Memory B cell (primary cell): ENCODE results near the gene COMMD6.
"Not testable (repeated sequence)": the region's sequence is repeated elsewhere in the genome, so short reads cannot be mapped to it uniquely, and the experiment has no call there.

ENCODE experiments used
- ATAC-seq: fragments of 150-1000 bp; cut with Tn5 transposase; 2 replicates; pipeline ENCODE4 v1.10.0; 2021; ENCODE audit warnings: low read depth, mild to moderate bottlenecking, moderate library complexity
- DNase-seq, 2 donors: peaks; one replicate each; pipeline ENCODE4 v3.0.0; 2022; ENCODE audit warnings: low spot score in 2 of 2
- H3K27ac Mint-ChIP-seq: one replicate; pipeline ENCODE4 v1.8.0; 2022; ENCODE audit warnings: mild to moderate bottlenecking, moderate library complexity, mixed read lengths
- H3K27me3 Mint-ChIP-seq: one replicate; pipeline ENCODE4 v1.8.0; 2022; ENCODE audit warnings: mixed read lengths
- H3K36me3 Mint-ChIP-seq: one replicate; pipeline ENCODE4 v1.8.0; 2022; ENCODE audit warnings: mild to moderate bottlenecking, mixed read lengths
- H3K4me1 Mint-ChIP-seq: one replicate; pipeline ENCODE4 v1.8.0; 2022; ENCODE audit warnings: mixed read lengths
- H3K4me3 Mint-ChIP-seq: one replicate; pipeline ENCODE4 v1.8.0; 2022; ENCODE audit warnings: mild to moderate bottlenecking, moderate library complexity, mixed read lengths
- H3K9me3 Mint-ChIP-seq: one replicate; pipeline ENCODE4 v1.8.0; 2022; ENCODE audit warnings: mixed read lengths

COMMD6 gene

DNA sequence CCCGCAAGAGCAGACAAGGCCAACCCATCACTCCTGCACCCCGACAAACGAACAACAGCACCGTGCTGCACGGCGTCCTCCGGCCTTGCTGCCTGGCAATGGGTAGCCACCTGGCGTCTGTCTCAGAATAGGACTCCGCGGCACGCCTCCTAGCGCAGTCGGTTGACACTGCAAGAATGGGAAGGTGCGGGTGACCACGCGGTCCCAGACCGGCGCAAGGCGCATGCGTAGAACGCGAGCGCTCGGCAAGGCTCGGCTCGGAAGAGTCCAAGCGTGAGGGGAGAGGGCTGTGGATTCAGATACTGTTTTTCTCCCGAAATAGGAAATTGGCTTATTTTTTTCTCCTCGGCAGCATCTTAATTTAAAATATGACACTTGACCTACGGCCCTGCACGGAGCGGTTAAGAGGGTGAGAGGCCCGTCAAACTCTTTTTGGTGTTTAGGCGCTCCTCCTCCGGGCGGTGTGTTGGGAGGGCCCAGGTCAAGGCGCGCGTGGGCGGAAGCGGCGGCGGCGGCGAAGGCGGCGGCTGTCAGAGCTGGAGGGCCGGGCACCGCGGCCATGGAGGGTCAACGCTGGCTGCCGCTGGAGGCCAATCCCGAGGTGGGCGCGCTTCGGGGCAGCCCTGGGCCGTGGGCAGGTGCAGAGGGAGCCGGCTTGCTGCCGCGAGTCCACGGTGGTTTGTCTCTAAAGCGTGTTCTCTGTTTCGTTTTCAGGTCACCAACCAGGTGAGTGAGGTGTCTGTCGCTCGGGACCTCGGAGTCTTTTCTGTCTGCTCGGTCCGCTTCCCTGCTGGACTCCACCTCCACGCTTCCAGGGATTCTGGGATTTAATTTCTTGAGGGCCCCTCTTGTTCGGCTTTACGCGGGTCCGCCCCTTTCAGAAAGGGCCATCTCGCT, 11.9 kb upstream of the COMMD6 start, which contains the start of gene UCHL3:
Gene UCHL3 (plus strand): TSS at position 530 of the 897 bp plus-strand sequence. CDS start 30 bp downstream, at position 560.
- H3K4me3 Mint-ChIP-seq, result peak within 1 kb of the TSS; percentile 98

DNA sequence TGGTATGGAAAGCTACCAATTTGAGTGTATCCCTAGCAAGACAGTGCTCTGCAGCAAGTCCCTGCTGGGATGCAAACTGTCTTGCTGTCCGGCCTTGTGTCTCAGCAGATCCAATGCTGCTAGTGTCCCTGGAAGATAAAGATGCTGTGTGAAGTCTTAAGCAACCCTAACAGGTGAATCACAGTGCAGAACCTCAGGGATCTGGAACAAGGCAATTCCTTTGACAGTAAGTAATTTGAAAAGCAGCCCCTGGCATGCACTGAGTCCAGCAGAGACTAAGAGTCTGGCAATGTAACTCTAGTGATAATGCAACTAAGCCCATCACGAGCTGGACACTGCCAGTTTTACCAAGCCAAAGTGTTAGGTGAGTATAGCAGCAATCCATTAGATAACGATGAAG, 10.3 kb upstream of the COMMD6 start:
- H3K4me1 Mint-ChIP-seq, result peaks cover 18% of the 10 kb centered on the region
- no peak for ATAC-seq
- DNase-seq, result no peak
- H3K9me3 Mint-ChIP-seq, result no peaks in the 10 kb centered on the region
- no peak overlapping the region for H3K27ac Mint-ChIP-seq
- H3K27me3 Mint-ChIP-seq, result no peaks in the 10 kb centered on the region
- H3K4me3 Mint-ChIP-seq, result no peak overlapping the region
- H3K36me3 Mint-ChIP-seq, result no peaks in the 10 kb centered on the region

More for the DNA sequence above, 11.9 kb upstream of the COMMD6 start, which contains the start of gene UCHL3:
- peak; percentile 98 for DNase-seq
- H3K4me1 Mint-ChIP-seq, result peaks cover 32% of the 10 kb centered on the region
- ATAC-seq, result peak; percentile 89
- no peaks in the 10 kb centered on the region for H3K27me3 Mint-ChIP-seq
- H3K9me3 Mint-ChIP-seq, result no peaks in the 10 kb centered on the region
- peaks cover 13% of the 10 kb centered on the region for H3K36me3 Mint-ChIP-seq
- peak within 1 kb of the TSS; percentile 92 for H3K27ac Mint-ChIP-seq

DNA sequence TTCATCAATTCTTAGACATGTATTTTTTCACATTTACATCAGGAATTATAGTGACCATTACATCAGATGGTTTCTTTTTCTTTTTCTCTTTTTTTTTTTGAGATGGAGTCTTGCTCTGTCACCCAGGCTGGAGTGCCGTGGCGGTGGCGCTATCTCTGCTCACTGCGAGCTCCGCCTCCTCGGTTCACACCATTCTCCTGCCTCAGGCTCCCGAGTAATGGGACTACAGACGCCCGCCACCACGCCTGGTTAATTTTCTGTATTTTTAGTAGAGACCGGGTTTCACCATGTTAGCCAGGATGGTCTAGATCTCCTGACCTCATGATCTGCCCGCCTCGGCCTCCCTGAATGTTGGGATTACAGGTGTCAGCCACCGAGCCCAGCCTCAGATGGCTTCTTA, 7.7 kb upstream of the COMMD6 start:
- not testable (repeated sequence) for H3K4me1 Mint-ChIP-seq, DNase-seq, H3K36me3 Mint-ChIP-seq, H3K27ac Mint-ChIP-seq, H3K27me3 Mint-ChIP-seq, H3K9me3 Mint-ChIP-seq, H3K4me3 Mint-ChIP-seq, ATAC-seq

DNA sequence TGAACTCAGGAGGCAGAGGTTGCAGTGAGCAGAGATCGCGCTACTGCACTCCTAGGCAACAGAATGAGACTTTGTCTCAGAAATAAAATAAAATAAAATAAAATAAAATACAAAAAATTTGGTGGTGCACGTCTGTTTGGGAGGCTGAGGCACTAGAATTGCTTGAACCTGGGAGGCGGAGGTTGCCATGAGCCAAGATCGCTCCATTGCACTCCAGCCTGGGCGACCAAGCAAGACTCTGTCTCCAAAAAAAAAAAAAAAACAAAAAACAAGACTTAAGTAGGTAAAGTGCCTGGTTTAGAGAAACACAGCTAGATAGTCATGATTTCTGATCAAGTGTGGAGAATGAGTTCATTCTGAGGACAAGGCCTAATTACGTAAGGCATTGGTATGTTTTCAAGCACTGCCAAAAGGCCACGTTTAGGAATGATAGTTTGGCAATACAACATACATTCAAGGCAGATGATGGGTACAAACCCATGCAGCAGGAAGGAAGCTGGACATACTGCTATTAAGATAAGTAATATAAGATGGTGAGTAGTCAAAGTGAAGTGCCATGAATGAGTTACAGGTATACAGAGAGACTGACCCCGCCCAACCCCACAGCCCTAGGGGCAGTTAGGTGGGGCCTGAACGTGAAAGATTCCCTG, 7.2 kb upstream of the COMMD6 start:
- peaks cover 4% of the 10 kb centered on the region for H3K4me1 Mint-ChIP-seq

DNA sequence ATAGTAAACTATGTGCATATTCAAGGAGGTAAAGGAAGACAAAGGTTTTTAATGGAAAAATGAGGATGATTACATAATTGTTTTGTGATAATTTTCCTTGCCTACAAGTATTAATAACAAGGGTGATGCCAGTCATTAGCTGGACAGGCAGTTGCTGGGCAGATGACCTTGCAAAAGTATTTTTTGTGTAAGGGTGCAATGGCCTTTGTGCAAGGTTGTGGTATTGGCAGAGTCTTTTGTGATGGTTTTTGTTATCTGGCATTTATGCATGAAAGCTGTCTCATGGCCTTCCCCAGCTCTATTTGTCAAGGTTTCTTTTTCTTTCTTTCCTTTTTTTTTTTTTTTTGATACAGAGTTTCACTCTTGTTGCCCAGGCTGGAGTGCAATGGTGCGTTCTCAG, 4.3 kb upstream of the COMMD6 start:
- DNase-seq (no peak), ATAC-seq (no peak)
- no peaks in the 10 kb centered on the region for H3K27me3 Mint-ChIP-seq
- H3K4me1 Mint-ChIP-seq, result peaks cover 6% of the 10 kb centered on the region
- H3K4me3 Mint-ChIP-seq, result no peak overlapping the region
- no peaks in the 10 kb centered on the region for H3K36me3 Mint-ChIP-seq
- no peak overlapping the region for H3K27ac Mint-ChIP-seq
- no peaks in the 10 kb centered on the region for H3K9me3 Mint-ChIP-seq

More for the DNA sequence above, 7.2 kb upstream of the COMMD6 start:
- no peak overlapping the region for H3K4me3 Mint-ChIP-seq
- H3K27me3 Mint-ChIP-seq, result no peaks in the 10 kb centered on the region
- no peaks in the 10 kb centered on the region for H3K36me3 Mint-ChIP-seq
- ATAC-seq (no peak), DNase-seq (no peak)
- H3K9me3 Mint-ChIP-seq, result no peaks in the 10 kb centered on the region
- no peak overlapping the region for H3K27ac Mint-ChIP-seq

DNA sequence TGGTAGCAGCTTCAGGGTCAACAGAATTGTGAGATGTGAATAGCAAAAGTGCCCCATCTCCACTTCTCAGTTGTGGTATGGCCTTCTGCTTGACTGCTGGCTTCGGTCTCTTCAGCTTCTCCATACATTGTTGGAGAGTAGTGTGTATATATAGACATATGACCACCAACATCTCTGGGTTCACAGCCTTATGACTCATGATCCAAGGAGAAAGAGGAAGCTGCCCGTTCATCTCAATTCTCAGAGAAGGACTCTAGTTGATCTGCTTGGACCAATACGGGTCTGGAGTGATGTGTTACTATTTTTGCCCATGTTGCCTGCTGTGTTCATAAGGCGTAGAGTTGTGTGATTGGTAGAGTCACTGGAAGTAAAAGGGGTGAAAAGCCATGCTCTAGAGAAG, 3.6 kb upstream of the COMMD6 start:
- ATAC-seq, result no peak
- H3K4me3 Mint-ChIP-seq, result no peak overlapping the region
- H3K36me3 Mint-ChIP-seq, result no peaks in the 10 kb centered on the region
- H3K9me3 Mint-ChIP-seq, result no peaks in the 10 kb centered on the region
- H3K27ac Mint-ChIP-seq, result no peak overlapping the region
- no peak for DNase-seq
- H3K27me3 Mint-ChIP-seq, result no peaks in the 10 kb centered on the region
- peaks cover 10% of the 10 kb centered on the region for H3K4me1 Mint-ChIP-seq

DNA sequence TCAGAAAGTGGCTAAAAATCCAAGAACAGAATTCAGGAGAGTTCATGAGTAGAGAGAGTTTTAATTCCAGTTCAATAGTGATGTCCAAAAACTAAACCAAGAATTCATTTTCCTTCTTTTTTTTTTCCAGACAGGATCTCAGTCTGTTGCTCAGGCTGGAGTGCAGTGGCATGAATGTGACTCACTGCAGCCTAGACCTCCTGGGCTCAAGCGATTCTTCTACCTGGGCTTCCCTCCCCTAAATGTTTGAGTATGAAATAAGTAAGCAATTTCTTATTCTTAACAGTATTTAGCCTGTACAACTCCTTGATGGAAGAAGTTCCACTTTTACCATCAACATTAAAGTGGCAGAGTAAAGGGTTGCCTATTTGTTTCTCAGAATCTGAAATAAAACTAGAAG, 3.8 kb downstream of the COMMD6 start:
- H3K27ac Mint-ChIP-seq, result no peak overlapping the region
- peaks cover 8% of the 10 kb centered on the region for H3K36me3 Mint-ChIP-seq
- ATAC-seq (no peak), DNase-seq (no peak)
- no peaks in the 10 kb centered on the region for H3K27me3 Mint-ChIP-seq
- H3K9me3 Mint-ChIP-seq, result no peaks in the 10 kb centered on the region
- H3K4me1 Mint-ChIP-seq, result peaks cover 42% of the 10 kb centered on the region
- no peak overlapping the region for H3K4me3 Mint-ChIP-seq

DNA sequence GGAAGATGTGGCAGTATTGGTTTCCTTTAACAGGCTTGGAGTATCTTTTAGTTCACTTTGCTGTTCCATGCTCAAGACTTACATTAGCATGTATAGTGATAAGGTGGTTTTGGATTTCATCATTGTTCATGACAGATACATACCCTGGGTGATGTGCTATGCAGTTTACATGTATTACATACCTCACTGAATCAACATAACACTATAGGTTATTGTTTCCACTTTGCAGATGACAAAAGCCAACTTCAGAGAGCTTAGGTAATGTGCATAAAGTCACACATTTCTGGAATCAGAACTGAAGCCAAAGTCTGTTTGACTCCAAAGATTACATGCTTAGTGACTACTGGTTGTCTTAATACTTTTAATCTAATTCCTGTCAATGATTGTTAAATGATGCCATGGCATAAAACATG, 7.1 kb downstream of the COMMD6 start:
- Mint-ChIP-seq H3K4me1 (peaks cover 30% of the 10 kb centered on the region), H3K27me3 (no peaks in the 10 kb centered on the region), H3K4me3 (no peak overlapping the region), H3K36me3 (peaks cover 16% of the 10 kb centered on the region), H3K27ac (no peak overlapping the region), H3K9me3 (peaks cover 2% of the 10 kb centered on the region)
- DNase-seq (no peak), ATAC-seq (no peak)

DNA sequence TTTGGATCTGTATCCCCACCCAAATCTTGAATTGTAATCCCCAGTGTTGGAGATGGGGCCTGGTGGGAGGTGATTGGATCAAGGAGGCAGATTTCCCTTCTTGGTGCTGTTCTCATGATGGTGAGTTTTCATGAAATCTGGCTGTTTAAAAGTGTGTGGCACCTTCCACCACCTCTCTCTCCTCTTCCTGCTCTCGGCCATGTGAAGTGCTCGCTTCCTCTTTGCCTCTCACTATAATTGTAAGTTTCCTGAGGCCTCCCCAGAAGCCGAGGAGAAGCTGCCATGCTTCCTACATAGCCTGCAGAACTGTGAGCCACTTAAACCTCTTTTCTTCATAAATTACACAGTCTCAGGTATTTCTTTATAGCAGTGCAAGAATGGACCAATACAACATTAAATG, 15.7 kb downstream of the COMMD6 start:
- Mint-ChIP-seq H3K27ac (no peak overlapping the region), H3K36me3 (peaks cover 11% of the 10 kb centered on the region), H3K4me3 (no peak overlapping the region), H3K4me1 (peaks cover 3% of the 10 kb centered on the region), H3K9me3 (peaks cover 4% of the 10 kb centered on the region), H3K27me3 (no peaks in the 10 kb centered on the region)
- no peak for DNase-seq
- ATAC-seq, result no peak

DNA sequence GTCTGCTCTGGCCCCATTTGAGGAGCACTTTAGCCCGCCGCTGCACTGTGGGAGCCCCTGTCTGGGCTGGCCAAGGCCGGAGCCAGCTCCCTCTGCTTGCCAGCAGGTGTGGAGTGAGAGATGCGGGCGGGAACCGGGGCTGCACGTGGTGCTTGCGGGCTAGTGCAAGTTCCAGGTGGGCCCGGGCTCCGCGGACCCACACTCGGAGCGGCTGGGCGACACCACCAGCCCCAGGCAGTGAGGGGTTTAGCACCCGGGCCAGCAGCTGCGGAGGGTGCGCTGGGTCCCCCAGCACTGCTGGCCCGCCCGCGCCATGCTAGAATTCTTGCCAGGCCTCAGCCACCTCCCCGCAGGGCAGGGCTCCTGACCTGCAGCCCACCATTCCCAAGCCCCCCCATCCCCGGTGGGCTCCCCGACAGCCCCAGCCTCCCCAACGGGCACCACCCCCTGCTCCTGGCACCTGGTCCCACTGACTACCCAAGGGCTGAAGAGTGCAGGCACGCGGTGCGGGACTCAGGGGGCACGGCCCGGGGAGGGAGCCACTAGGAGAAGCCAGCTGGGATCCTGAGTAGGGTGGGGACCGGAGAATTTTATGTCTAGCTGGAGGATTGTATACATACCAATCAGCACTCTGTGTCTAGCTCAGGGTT, 19.1 kb downstream of the COMMD6 start:
- H3K9me3 Mint-ChIP-seq, result peaks cover 5% of the 10 kb centered on the region

DNA sequence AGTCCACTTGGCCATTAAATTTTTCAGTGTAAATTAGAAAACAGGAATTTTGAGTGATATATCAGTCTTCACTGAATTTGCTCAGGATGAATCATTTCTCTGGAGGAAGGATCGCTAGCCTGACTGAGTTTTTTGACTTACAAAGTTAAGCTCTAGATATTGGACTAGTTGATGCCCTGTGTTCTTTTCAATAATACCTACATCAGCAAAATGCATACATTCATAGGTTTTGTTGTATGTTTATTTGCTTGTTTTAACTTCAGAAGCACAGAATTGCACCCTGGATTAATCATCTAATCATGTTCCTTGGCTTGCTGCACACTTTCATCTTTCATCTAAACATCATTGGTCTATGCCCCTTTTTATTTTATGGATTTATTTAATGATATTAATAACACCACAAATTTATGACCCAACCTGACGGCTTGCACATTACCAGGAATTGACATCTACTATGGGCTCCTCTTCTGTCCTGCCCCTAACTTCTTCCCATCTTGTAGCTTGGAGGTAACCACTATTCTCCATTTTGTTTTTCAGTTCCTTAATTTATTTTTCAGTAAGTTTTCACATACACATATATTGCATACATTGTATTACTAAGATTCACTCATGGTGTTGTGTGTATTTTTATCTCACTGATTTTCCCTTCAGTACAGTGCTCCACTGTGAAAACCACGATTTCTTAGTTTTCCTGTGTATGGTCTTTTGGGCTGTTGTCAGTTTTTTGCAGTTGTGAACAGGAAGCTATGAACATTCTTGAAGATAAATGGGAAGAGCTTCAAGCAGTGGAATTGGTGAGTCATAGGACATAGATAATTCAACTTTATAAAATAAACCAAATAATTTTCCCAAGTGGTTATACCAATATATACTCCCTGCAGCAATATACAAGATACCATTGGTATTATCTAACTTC, 23.3 kb downstream of the COMMD6 start:
- Mint-ChIP-seq H3K36me3 (no peaks in the 10 kb centered on the region), H3K27ac (no peak overlapping the region), H3K9me3 (peaks cover 1% of the 10 kb centered on the region), H3K4me1 (peaks cover 17% of the 10 kb centered on the region), H3K4me3 (no peak overlapping the region), H3K27me3 (no peaks in the 10 kb centered on the region)
- ATAC-seq, result no peak
- no peak for DNase-seq

More for the DNA sequence above, 19.1 kb downstream of the COMMD6 start:
- H3K27ac Mint-ChIP-seq, result no peak overlapping the region
- no peak for ATAC-seq
- DNase-seq, result no peak
- no peak overlapping the region for H3K4me3 Mint-ChIP-seq
- no peaks in the 10 kb centered on the region for H3K27me3 Mint-ChIP-seq
- peaks cover 3% of the 10 kb centered on the region for H3K36me3 Mint-ChIP-seq
- peaks cover 6% of the 10 kb centered on the region for H3K4me1 Mint-ChIP-seq

DNA sequence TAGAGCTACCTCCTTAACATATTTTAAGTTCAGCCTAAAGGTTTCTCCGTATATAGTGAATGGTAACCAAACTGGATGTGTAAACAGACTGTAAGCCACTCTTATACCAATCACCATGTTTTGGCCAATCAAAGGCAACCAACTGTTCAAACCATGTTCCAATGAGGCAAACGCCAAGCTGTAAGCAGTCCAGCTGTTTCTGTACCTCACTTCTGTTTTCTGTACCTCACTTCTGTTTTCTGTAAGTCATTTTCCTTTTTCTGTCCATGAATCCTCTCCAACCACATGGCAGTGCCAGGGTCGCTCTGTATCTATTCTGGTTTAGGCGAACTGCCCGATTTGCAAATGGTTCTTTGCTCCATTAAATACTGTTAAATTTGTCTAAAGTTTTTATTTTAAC, 24.4 kb downstream of the COMMD6 start:
- peaks cover 1% of the 10 kb centered on the region for H3K9me3 Mint-ChIP-seq
- H3K36me3 Mint-ChIP-seq, result no peaks in the 10 kb centered on the region
- peaks cover 17% of the 10 kb centered on the region for H3K4me1 Mint-ChIP-seq
- no peak for ATAC-seq
- no peaks in the 10 kb centered on the region for H3K27me3 Mint-ChIP-seq
- no peak overlapping the region for H3K27ac Mint-ChIP-seq
- no peak for DNase-seq
- no peak overlapping the region for H3K4me3 Mint-ChIP-seq

DNA sequence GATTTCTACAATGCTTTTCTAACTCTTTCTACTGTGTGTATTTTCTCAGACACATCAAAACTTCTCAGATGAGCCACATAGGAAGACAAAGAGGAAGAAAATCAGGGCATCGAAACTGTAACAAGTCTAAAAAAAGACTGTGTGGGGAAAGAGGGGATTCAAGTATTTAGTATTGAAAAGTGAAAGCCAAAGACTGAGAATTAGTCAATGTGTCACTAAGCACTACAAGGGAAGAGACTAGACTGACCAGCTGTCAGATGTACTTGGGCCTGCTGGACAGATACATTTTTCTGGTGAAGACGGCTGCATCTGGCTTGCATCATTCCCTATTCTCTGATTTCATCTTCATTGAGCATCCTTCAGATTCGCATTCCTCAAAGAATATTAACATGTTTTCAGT, 25.4 kb downstream of the COMMD6 start:
- H3K4me3 Mint-ChIP-seq, result no peak overlapping the region
- peaks cover 21% of the 10 kb centered on the region for H3K4me1 Mint-ChIP-seq
- H3K36me3 Mint-ChIP-seq, result no peaks in the 10 kb centered on the region
- peaks cover 1% of the 10 kb centered on the region for H3K9me3 Mint-ChIP-seq
- no peak overlapping the region for H3K27ac Mint-ChIP-seq
- ATAC-seq (peak; percentile 60), DNase-seq (no peak)
- no peaks in the 10 kb centered on the region for H3K27me3 Mint-ChIP-seq
